Osteocyte (in vitro differentiated cells): ENCODE data around the gene KCNT1. TPM values are rescaled to one million over a fixed set of nuclear protein-coding genes. Genes with fewer than 3 reads are reported as not detected.

Experiments used
- DNase-seq: peaks from one replicate; pipeline ENCODE4 v3.0.0; 2021; ENCODE audit warnings: mixed read lengths; ENCODE audit not compliant: unreplicated experiment; ENCODE audit errors: extremely low spot score
- H3K27ac Mint-ChIP-seq: one replicate; pipeline ENCODE4 v1.8.0; 2021; ENCODE audit warnings: mild to moderate bottlenecking, mixed read lengths; ENCODE audit not compliant: unreplicated experiment
- H3K27me3 Mint-ChIP-seq: one replicate; pipeline ENCODE4 v1.8.0; 2021; ENCODE audit warnings: mixed read lengths; ENCODE audit not compliant: unreplicated experiment
- H3K36me3 Mint-ChIP-seq: one replicate; pipeline ENCODE4 v1.8.0; 2021; ENCODE audit warnings: mixed read lengths; ENCODE audit not compliant: unreplicated experiment
- H3K4me1 Mint-ChIP-seq: one replicate; pipeline ENCODE4 v1.8.0; 2021; ENCODE audit warnings: mixed read lengths; ENCODE audit not compliant: unreplicated experiment
- H3K4me3 Mint-ChIP-seq: one replicate; pipeline ENCODE4 v1.8.0; 2021; ENCODE audit warnings: mild to moderate bottlenecking, moderate library complexity, mixed read lengths; ENCODE audit not compliant: unreplicated experiment
- H3K9me3 Mint-ChIP-seq: one replicate; pipeline ENCODE4 v1.8.0; 2021; ENCODE audit warnings: mixed read lengths; ENCODE audit not compliant: unreplicated experiment
- total RNA-seq: library from RNA; stranded (reverse); gene quantifications from 2 replicates; pipeline ENCODE4 v1.2.1, GENCODE V29; 2021
- TF ChIP-seq, protein P1 (sequence below): fragments of 200-600 bp; sonication (generic); IDR thresholded peaks from 2 replicates; pipeline ENCODE4 v1.5.0; 2021; ENCODE audit warnings: antibody characterized with exemption, mild to moderate bottlenecking, moderate library complexity

KCNT1 gene
- total RNA-seq, 1 donor from 2014 or later = not detected

DNA sequence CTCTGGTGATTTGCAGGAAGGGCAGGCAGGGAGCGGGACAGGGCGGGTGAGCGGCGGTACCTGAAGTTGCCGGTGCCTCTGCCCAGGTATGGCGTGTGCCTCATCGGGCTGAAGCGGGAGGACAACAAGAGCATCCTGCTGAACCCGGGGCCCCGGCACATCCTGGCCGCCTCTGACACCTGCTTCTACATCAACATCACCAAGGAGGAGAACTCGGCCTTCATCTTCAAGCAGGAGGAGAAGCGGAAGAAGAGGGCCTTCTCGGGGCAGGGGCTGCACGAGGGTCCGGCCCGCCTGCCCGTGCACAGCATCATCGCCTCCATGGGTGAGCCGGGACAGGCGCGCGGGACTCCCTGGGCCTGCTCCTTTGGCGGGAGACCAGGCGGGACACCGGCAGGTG, 68.8 kb downstream of the KCNT1 start:
- Mint-ChIP-seq H3K9me3 (no peaks in the 10 kb centered on the region), H3K4me3 (no peak overlapping the region), H3K27me3 (no peaks in the 10 kb centered on the region), H3K4me1 (no peaks in the 10 kb centered on the region), H3K36me3 (no peaks in the 10 kb centered on the region), H3K27ac (no peak overlapping the region)
- no peak for DNase-seq
- TF ChIP-seq, protein P1, sequence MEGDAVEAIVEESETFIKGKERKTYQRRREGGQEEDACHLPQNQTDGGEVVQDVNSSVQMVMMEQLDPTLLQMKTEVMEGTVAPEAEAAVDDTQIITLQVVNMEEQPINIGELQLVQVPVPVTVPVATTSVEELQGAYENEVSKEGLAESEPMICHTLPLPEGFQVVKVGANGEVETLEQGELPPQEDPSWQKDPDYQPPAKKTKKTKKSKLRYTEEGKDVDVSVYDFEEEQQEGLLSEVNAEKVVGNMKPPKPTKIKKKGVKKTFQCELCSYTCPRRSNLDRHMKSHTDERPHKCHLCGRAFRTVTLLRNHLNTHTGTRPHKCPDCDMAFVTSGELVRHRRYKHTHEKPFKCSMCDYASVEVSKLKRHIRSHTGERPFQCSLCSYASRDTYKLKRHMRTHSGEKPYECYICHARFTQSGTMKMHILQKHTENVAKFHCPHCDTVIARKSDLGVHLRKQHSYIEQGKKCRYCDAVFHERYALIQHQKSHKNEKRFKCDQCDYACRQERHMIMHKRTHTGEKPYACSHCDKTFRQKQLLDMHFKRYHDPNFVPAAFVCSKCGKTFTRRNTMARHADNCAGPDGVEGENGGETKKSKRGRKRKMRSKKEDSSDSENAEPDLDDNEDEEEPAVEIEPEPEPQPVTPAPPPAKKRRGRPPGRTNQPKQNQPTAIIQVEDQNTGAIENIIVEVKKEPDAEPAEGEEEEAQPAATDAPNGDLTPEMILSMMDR = no peak

DNA sequence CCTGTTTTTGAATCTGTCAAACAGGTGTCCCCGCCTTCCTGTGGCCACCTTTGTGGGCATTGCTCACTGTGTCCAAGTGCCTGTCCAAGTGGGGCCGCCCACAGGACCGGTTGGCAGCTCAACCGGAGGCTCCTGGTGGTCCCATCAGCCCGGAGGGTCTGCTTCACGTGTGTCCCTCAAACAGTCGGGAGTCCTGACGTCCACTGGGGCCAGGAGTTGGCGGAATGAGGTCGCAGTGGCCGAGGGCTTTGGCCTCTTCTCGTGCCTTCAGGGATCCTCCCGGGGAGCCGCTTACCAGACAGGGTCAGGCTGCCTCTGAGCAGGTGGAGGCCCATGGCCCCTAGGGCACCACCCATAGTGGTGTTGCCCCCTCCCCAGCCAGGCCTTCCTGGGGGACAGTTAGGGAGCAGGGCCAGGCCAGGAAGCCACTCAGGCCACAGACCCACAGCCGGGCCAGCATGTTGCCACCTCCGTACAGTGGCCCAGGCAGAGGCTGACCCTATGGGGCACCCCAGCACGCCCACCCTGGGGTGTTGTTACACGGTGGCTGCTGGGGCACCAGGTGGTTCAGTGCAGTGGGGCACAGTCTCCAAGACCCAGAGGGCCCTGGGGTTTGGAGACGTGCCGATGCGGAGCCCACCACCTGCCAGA, 69.5 kb downstream of the KCNT1 start:
- no peaks in the 10 kb centered on the region for H3K9me3 Mint-ChIP-seq
- no peaks in the 10 kb centered on the region for H3K27me3 Mint-ChIP-seq
- no peaks in the 10 kb centered on the region for H3K36me3 Mint-ChIP-seq
- no peak overlapping the region for H3K27ac Mint-ChIP-seq
- no peaks in the 10 kb centered on the region for H3K4me1 Mint-ChIP-seq
- H3K4me3 Mint-ChIP-seq = no peak overlapping the region
- TF ChIP-seq, protein P1 = no peak
- DNase-seq = no peak

DNA sequence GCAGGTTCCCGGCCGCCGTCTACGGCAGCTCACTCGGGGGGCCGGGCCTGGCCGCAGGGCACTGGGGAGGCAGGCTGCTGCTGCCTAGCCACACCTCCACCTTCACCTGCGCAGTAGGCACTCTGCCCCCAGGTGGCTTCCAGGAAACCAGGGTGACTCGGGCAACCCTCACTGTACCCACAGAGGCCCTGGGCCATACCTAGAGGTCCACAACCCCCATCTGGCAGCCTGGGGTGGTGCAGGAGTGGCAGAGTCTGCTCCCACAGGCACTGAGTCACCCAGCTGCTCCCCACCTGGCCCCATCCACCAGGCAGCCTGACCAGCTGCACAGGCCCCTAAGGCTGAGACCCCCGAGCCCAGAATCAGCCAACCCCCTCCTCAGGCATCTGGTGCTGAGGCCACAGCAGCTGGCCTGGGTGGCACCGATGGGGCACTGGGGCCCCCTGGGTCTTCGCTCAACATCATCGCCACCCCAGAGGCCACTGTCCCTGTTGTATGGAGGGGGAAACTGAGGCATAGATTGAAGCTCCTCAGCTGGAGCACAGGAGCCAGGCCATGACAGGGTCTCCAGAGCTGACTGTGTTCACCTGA, 70.2 kb downstream of the KCNT1 start:
- no peak for DNase-seq
- H3K4me3 Mint-ChIP-seq = no peak overlapping the region
- no peaks in the 10 kb centered on the region for H3K27me3 Mint-ChIP-seq
- H3K9me3 Mint-ChIP-seq = no peaks in the 10 kb centered on the region
- H3K4me1 Mint-ChIP-seq = no peaks in the 10 kb centered on the region
- H3K27ac Mint-ChIP-seq = no peak overlapping the region
- TF ChIP-seq, protein P1 = no peak
- no peaks in the 10 kb centered on the region for H3K36me3 Mint-ChIP-seq

DNA sequence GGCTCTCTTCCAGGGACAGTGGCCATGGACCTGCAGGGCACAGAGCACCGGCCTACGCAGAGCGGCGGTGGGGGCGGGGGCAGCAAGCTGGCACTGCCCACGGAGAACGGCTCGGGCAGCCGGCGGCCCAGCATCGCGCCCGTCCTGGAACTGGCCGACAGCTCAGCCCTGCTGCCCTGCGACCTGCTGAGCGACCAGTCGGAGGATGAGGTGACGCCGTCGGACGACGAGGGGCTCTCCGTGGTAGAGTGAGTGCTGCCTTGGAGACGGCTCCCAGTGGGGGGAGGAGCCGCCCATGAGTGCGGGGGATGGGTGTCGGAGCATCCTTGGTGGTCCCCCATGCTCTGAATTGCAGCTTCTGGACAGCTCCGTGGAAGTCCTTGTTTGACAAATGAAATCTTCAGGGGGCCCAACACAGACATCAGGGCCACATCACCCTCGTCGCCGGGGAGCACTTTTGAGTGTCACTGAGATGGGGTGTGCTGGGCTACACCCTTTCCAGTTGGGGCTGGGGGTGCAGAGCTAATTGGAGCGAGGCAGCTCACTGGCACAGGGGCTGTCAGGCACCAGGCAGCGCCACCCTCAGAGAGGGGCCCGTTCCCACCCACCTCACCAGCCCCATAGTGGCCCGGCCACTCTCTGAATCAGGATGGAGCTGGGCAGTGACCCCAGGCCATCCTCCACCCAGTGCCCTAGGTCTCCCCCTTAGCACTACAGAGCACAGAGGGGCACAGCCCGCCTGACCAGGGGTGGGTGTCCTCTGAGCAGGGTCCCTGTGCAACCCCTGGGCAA, 70.9 kb downstream of the KCNT1 start:
- Mint-ChIP-seq H3K9me3 (no peaks in the 10 kb centered on the region), H3K4me1 (no peaks in the 10 kb centered on the region), H3K27ac (no peak overlapping the region), H3K27me3 (no peaks in the 10 kb centered on the region), H3K4me3 (no peak overlapping the region), H3K36me3 (no peaks in the 10 kb centered on the region)
- TF ChIP-seq, protein P1 = no peak
- DNase-seq = no peak
